ENCODE data around the gene RASSF7. TPM values are rescaled to one million over a fixed set of nuclear protein-coding genes. Genes with fewer than 3 reads are reported as not detected.
A peak's percentile ranks its signal among the peaks of the same experiment; 100 is the strongest.

RASSF7 gene
- total RNA-seq, 4 donors from 2014 or later: 2.9 to 24.4 (median 13.7) TPM

- peak overlapping the region in 1 of 4 donors; percentile 96 for H3K27ac ChIP-seq (replicated peaks in 1 of 4)
- no peaks in the 10 kb centered on the region for H3K9me3 ChIP-seq
- H3K4me3 ChIP-seq: no peak overlapping the region
- TF ChIP-seq, protein P1, sequence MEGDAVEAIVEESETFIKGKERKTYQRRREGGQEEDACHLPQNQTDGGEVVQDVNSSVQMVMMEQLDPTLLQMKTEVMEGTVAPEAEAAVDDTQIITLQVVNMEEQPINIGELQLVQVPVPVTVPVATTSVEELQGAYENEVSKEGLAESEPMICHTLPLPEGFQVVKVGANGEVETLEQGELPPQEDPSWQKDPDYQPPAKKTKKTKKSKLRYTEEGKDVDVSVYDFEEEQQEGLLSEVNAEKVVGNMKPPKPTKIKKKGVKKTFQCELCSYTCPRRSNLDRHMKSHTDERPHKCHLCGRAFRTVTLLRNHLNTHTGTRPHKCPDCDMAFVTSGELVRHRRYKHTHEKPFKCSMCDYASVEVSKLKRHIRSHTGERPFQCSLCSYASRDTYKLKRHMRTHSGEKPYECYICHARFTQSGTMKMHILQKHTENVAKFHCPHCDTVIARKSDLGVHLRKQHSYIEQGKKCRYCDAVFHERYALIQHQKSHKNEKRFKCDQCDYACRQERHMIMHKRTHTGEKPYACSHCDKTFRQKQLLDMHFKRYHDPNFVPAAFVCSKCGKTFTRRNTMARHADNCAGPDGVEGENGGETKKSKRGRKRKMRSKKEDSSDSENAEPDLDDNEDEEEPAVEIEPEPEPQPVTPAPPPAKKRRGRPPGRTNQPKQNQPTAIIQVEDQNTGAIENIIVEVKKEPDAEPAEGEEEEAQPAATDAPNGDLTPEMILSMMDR (IDR thresholded peaks at IDR 0.05): no peak
- TF ChIP-seq POLR2AphosphoS5 (IDR thresholded peaks at IDR 0.05) (no peak), EP300 (IDR thresholded peaks at IDR 0.05) (no peak), POLR2A (IDR thresholded peaks at IDR 0.05; ENCODE audit: low read depth) (no peak)
- no peaks in the 10 kb centered on the region for H3K27me3 ChIP-seq
- H3K4me1 ChIP-seq: peaks cover 23 to 44% (median 38%) of the 10 kb centered on the region in 4 donors
- no peak for DNase-seq (ENCODE audit: extremely low spot score)
- WGBS: 94% methylated on average over 36 of the region's 49 CpGs
- H3K36me3 ChIP-seq: peaks cover 65 to 86% (median 78%) of the 10 kb centered on the region in 4 donors
- intact Hi-C loops (cut with DNase I): no loop called here
Measured at GRCh38 chr11:611001-611996, 50.5 kb downstream of the RASSF7 start.

DNA sequence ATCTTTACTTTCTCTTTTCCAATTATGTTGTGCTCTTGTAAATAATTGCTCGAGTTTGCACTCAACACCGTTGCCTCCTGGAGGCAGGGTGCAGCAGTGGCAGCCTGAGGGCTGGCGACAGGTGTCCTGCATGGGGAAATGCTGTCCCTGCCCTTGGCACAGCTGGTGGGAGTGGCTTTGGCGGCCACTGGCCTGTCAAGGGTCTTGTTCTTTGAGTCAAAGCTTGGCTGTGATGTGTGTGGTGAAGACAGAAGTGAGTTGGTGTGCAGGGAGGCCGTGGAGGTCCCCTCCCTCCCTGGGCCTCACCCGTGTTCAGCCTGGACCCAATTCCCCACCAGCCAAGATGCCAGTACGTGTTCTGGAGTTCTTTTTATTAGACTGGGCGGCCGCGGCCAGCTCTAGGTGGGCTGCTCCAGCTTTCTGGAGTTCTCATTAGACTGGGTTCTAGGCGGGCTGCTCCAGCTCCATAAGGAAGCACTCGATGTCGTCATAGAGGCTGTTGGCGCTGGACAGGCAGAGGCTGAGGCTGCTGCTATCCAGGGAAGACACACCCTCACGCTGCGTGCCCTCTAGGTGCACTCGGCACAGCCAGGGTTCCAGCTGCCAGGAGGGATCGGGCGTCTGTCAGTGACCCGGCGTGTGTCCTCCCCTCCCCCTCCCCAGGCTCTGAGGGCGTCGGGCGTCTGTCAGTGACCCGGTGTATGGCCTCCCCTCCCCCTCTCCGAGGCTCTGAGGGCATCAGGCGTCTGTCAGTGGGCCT, 51.6 kb downstream of the RASSF7 start:
- no peaks in the 10 kb centered on the region for H3K9me3 ChIP-seq
- H3K36me3 ChIP-seq: peaks cover 57 to 75% (median 70%) of the 10 kb centered on the region in 4 donors
- peaks cover 23 to 48% (median 42%) of the 10 kb centered on the region in 4 donors for H3K4me1 ChIP-seq
- no peak for DNase-seq (ENCODE audit: extremely low spot score)
- H3K27ac ChIP-seq (replicated peaks in 1 of 4): peak overlapping the region in 3 of 4 donors; percentile 87 to 96 (median 89)
- 76% methylated on average over 17 of the region's 27 CpGs for WGBS
- no peaks in the 10 kb centered on the region for H3K27me3 ChIP-seq
- intact Hi-C loops (cut with DNase I): no loop called here
- no peak for TF ChIP-seq EP300 (IDR thresholded peaks at IDR 0.05)
- TF ChIP-seq POLR2AphosphoS5 (IDR thresholded peaks at IDR 0.05): no peak
- TF ChIP-seq, protein P1 (IDR thresholded peaks at IDR 0.05): no peak
- no peak for TF ChIP-seq POLR2A (IDR thresholded peaks at IDR 0.05; ENCODE audit: low read depth)
- H3K4me3 ChIP-seq: no peak overlapping the region

- H3K27ac ChIP-seq (replicated peaks in 1 of 4): peak overlapping the region; percentile 87 to 96 (median 90)
- no peak for DNase-seq (ENCODE audit: extremely low spot score)
- WGBS: 97% methylated on average over 6 of the region's 10 CpGs
- peaks cover 23 to 48% (median 42%) of the 10 kb centered on the region in 4 donors for H3K4me1 ChIP-seq
- H3K4me3 ChIP-seq: no peak overlapping the region
- H3K27me3 ChIP-seq: no peaks in the 10 kb centered on the region
- intact Hi-C loops (cut with DNase I): no loop called here
- no peak for TF ChIP-seq POLR2A (IDR thresholded peaks at IDR 0.05; ENCODE audit: low read depth)
- no peak for TF ChIP-seq EP300 (IDR thresholded peaks at IDR 0.05)
- TF ChIP-seq POLR2AphosphoS5 (IDR thresholded peaks at IDR 0.05): no peak
- TF ChIP-seq, protein P1 (IDR thresholded peaks at IDR 0.05): no peak
- H3K36me3 ChIP-seq: peaks cover 51 to 74% (median 67%) of the 10 kb centered on the region in 4 donors
- H3K9me3 ChIP-seq: no peaks in the 10 kb centered on the region
Measured at GRCh38 chr11:612961-613300, 52.2 kb downstream of the RASSF7 start.

- H3K9me3 ChIP-seq: no peaks in the 10 kb centered on the region
- H3K27ac ChIP-seq (replicated peaks in 1 of 4): peak overlapping the region; percentile 87 to 96 (median 90)
- H3K4me1 ChIP-seq: peaks cover 23 to 47% (median 40%) of the 10 kb centered on the region in 4 donors
- H3K27me3 ChIP-seq: no peaks in the 10 kb centered on the region
- peaks cover 46 to 74% (median 66%) of the 10 kb centered on the region in 4 donors for H3K36me3 ChIP-seq
- no peak for TF ChIP-seq EP300 (IDR thresholded peaks at IDR 0.05)
- no peak for TF ChIP-seq POLR2A (IDR thresholded peaks at IDR 0.05; ENCODE audit: low read depth)
- intact Hi-C loops (cut with DNase I): no loop called here
- 64% methylated on average over 22 of the region's 36 CpGs for WGBS
- DNase-seq (ENCODE audit: extremely low spot score): no peak
- peak overlapping the region in 1 of 4 donors; percentile 69 for H3K4me3 ChIP-seq
Measured at GRCh38 chr11:613369-613968, 52.7 kb downstream of the RASSF7 start.

Small RNA genes within 50 kb of the gene (small RNA-seq; reads per million reads assigned to genes)
- 16.7 to 22.3 (median 21.1) reads per million in 3 donors for gene MIR210

Other genes with a start within 250 kb of the RASSF7 start
- 100 to 1,000 TPM in 3 of 4 donors, 10 to 100 TPM in 1; 60.6 to 197 (median 171) TPM for gene IFITM1, start 246.9 kb upstream of the RASSF7 start, total RNA-seq
- gene IFITM3, start 240.1 kb upstream of the RASSF7 start, total RNA-seq: 100 to 1,000 TPM; 290 to 513 (median 410) TPM
- gene B4GALNT4, start 191.5 kb upstream of the RASSF7 start, total RNA-seq: 10 to 100 TPM in 1 of 4 donors, 1 to 10 TPM in 3; 2.5 to 12.0 (median 5.7) TPM
- gene PKP3, start 166.8 kb upstream of the RASSF7 start, total RNA-seq: 1 to 10 TPM in 1 of 4 donors, under 1 TPM in 3; 0.17 to 1.1 (median 0.51) TPM
- gene SIGIRR, start 146.0 kb upstream of the RASSF7 start, total RNA-seq: 10 to 100 TPM; 45.7 to 72.9 (median 50.5) TPM
- under 1 TPM in 3 of 4 donors, not detected in 1; 0.11 to 0.42 (median 0.32) TPM for gene ANO9, start 119.0 kb upstream of the RASSF7 start, total RNA-seq
- gene PTDSS2, start 110.7 kb upstream of the RASSF7 start, total RNA-seq: 10 to 100 TPM; 23.9 to 58.3 (median 30.2) TPM
- 100 to 1,000 TPM; 280 to 367 (median 334) TPM for gene RNH1, start 53.7 kb upstream of the RASSF7 start, total RNA-seq
- 10 to 100 TPM; 45.7 to 85.2 (median 61.7) TPM for gene HRAS, start 25.4 kb upstream of the RASSF7 start, total RNA-seq
- under 1 TPM in 2 of 4 donors, not detected in 2; 0.19 to 0.33 TPM for gene LRRC56, start 23.4 kb upstream of the RASSF7 start, total RNA-seq
- gene LMNTD2, start 232 bp upstream of the RASSF7 start, total RNA-seq: 1 to 10 TPM in 3 of 4 donors, under 1 TPM in 1; 0.52 to 3.1 (median 1.7) TPM
- 10 to 100 TPM; 24.5 to 38.2 (median 28.7) TPM for gene PHRF1, start 15.5 kb downstream of the RASSF7 start, total RNA-seq
- gene IRF7, start 55.0 kb downstream of the RASSF7 start, total RNA-seq: 10 to 100 TPM; 11.3 to 39.6 (median 14.2) TPM
- gene CDHR5, start 64.0 kb downstream of the RASSF7 start, total RNA-seq: 1 to 10 TPM in 1 of 4 donors, not detected in 3; 1.3 TPM
- not detected for gene SCT, start 66.2 kb downstream of the RASSF7 start, total RNA-seq
- 1 to 10 TPM in 1 of 4 donors, under 1 TPM in 2, not detected in 1; 0.26 to 1.1 (median 0.42) TPM for gene DRD4, start 76.3 kb downstream of the RASSF7 start, total RNA-seq
- gene DEAF1, start 134.3 kb downstream of the RASSF7 start, total RNA-seq: 10 to 100 TPM; 24.9 to 57.1 (median 39.4) TPM
- 10 to 100 TPM; 27.4 to 55.2 (median 39.6) TPM for gene TMEM80, start 134.8 kb downstream of the RASSF7 start, total RNA-seq
- 10 to 100 TPM in 3 of 4 donors, 1 to 10 TPM in 1; 5.6 to 31.6 (median 24.9) TPM for gene EPS8L2, start 145.3 kb downstream of the RASSF7 start, total RNA-seq
- 100 to 1,000 TPM; 168 to 231 (median 186) TPM for gene TALDO1, start 186.5 kb downstream of the RASSF7 start, total RNA-seq
- 10 to 100 TPM; 24.0 to 37.7 (median 28.9) TPM for gene GATD1, start 216.5 kb downstream of the RASSF7 start, total RNA-seq
- gene CEND1, start 229.1 kb downstream of the RASSF7 start, total RNA-seq: 1 to 10 TPM in 3 of 4 donors, under 1 TPM in 1; 0.42 to 3.3 (median 2.6) TPM
- 10 to 100 TPM in 1 of 4 donors, 1 to 10 TPM in 3; 5.0 to 11.0 (median 9.5) TPM for gene SLC25A22, start 237.3 kb downstream of the RASSF7 start, total RNA-seq
- 10 to 100 TPM in 2 of 4 donors, 1 to 10 TPM in 2; 5.3 to 18.7 (median 9.6) TPM for gene PIDD1, start 244.3 kb downstream of the RASSF7 start, total RNA-seq
- gene RPLP2, start 249.0 kb downstream of the RASSF7 start, total RNA-seq: 100 to 1,000 TPM; 318 to 813 (median 686) TPM